HG02852 (cell line): ENCODE results near the gene CPPED1.
"Not testable (repeated sequence)": the region's sequence is repeated elsewhere in the genome, so short reads cannot be mapped to it uniquely, and the experiment has no call there.

Source experiments
- ATAC-seq: cut with Tn5 transposase; IDR thresholded peaks from one replicate; pipeline ENCODE4 v1.9.1; 2021; ENCODE audit warnings: mild to moderate bottlenecking, moderate library complexity; ENCODE audit not compliant: unreplicated experiment

The CPPED1 gene

GRCh38 chr16:12803203-12804093 is at the start of gene CPPED1:
TSS of gene CPPED1 (minus strand) at chr16:12803887. CDS start at chr16:12803776, 111 bp downstream.
- ATAC-seq, result peak; percentile 78

GRCh38 chr16:12850186-12850585 is 46.5 kb upstream of the CPPED1 start:
- no peak for ATAC-seq

- no peak for ATAC-seq
Observed at GRCh38 chr16:12846592-12846991, 42.9 kb upstream of the CPPED1 start.

- ATAC-seq, result no peak
Observed at GRCh38 chr16:12845282-12845681, 41.6 kb upstream of the CPPED1 start.

- ATAC-seq, result no peak
Observed at GRCh38 chr16:12837756-12838155, 34.1 kb upstream of the CPPED1 start.

- no peak for ATAC-seq
Observed at GRCh38 chr16:12837291-12837690, 33.6 kb upstream of the CPPED1 start.

- no peak for ATAC-seq
Observed at GRCh38 chr16:12833926-12834325, 30.2 kb upstream of the CPPED1 start.

- ATAC-seq, result no peak
Observed at GRCh38 chr16:12829096-12829888, 25.6 kb upstream of the CPPED1 start.

- no peak for ATAC-seq
Observed at GRCh38 chr16:12828206-12828605, 24.5 kb upstream of the CPPED1 start.

- ATAC-seq, result no peak
Observed at GRCh38 chr16:12826559-12826958, 22.9 kb upstream of the CPPED1 start.

GRCh38 chr16:12819126-12820117 is 15.7 kb upstream of the CPPED1 start:
- no peak for ATAC-seq

GRCh38 chr16:12818326-12818725 is 14.6 kb upstream of the CPPED1 start:
- no peak for ATAC-seq

GRCh38 chr16:12816791-12817214 is 13.1 kb upstream of the CPPED1 start:
- ATAC-seq, result not testable (repeated sequence)

- ATAC-seq, result no peak
Observed at GRCh38 chr16:12815361-12815760, 11.7 kb upstream of the CPPED1 start.

GRCh38 chr16:12813734-12814133 is 10.0 kb upstream of the CPPED1 start:
- ATAC-seq, result not testable (repeated sequence)

- not testable (repeated sequence) for ATAC-seq
Observed at GRCh38 chr16:12813321-12813720, 9.6 kb upstream of the CPPED1 start.

GRCh38 chr16:12811441-12812383 is 8.0 kb upstream of the CPPED1 start:
- ATAC-seq, result no peak

GRCh38 chr16:12805066-12805465 is 1.4 kb upstream of the CPPED1 start:
- no peak for ATAC-seq

- no peak for ATAC-seq
Observed at GRCh38 chr16:12804395-12804794, 708 bp upstream of the CPPED1 start.
